NB4 (cell line): Measurements from ENCODE around the gene ALOX12B.
A peak's percentile ranks its signal among the peaks of the same experiment; 100 is the strongest.
"Not testable (repeated sequence)": the region's sequence is repeated elsewhere in the genome, so short reads cannot be mapped to it uniquely, and the experiment has no call there.

Experiments
- DNase-seq: peaks from one replicate; pipeline ENCODE4 v3.0.0; 2010; ENCODE audit warnings: low read depth
- H3K4me3 ChIP-seq: one replicate; pipeline ENCODE4 v1.5.1; 2011; ENCODE audit warnings: mild to moderate bottlenecking, low read depth, low read length, moderate library complexity
- CTCF ChIP-seq: IDR thresholded peaks from one replicate; pipeline ENCODE4 v1.5.1; 2012; ENCODE audit warnings: low read depth, low read length
- MYC ChIP-seq: IDR thresholded peaks from 2 replicates; pipeline ENCODE4 v1.6.1; 2011; ENCODE audit warnings: low read depth, low read length
- POLR2A ChIP-seq: IDR thresholded peaks from 2 replicates; pipeline ENCODE4 v1.6.1; 2011; ENCODE audit warnings: mild to moderate bottlenecking; ENCODE audit not compliant: insufficient read length; ENCODE audit errors: extremely low read depth
- TF ChIP-seq, protein P1 (sequence below): IDR thresholded peaks from 2 replicates; pipeline ENCODE4 v1.6.1; 2011; ENCODE audit warnings: low read depth, low read length

Gene ALOX12B

DNA sequence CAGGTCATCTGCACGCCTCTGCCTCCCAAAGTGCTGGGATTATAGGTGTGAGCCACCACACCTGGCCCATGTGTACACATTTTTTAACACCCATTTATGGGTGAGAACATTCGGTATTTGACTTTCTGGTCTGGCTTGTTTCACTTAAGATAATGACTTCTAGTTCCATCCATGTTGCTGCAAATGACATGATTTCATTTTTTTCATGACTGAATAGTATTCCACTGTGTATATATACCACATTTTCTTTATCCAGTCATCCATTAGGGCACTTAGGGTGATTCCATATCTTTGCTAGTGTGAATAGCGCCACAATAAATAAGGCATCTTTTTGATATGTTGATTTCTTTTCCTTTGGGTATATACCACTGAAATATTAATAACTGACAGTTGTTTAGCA, 5.6 kb downstream of the ALOX12B start:
- TF ChIP-seq POLR2A (no peak), MYC (no peak), CTCF (no peak)
- TF ChIP-seq, protein P1, sequence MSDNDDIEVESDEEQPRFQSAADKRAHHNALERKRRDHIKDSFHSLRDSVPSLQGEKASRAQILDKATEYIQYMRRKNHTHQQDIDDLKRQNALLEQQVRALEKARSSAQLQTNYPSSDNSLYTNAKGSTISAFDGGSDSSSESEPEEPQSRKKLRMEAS, result no peak
- H3K4me3 ChIP-seq, result no peak overlapping the region
- DNase-seq, result no peak

GRCh38 chr17:8080799-8081219, 6.7 kb downstream of the ALOX12B start:
- TF ChIP-seq, protein P1, result no peak
- no peak for TF ChIP-seq CTCF
- TF ChIP-seq MYC, result no peak
- no peak for TF ChIP-seq POLR2A
- DNase-seq, result no peak
- H3K4me3 ChIP-seq, result no peak overlapping the region

DNA sequence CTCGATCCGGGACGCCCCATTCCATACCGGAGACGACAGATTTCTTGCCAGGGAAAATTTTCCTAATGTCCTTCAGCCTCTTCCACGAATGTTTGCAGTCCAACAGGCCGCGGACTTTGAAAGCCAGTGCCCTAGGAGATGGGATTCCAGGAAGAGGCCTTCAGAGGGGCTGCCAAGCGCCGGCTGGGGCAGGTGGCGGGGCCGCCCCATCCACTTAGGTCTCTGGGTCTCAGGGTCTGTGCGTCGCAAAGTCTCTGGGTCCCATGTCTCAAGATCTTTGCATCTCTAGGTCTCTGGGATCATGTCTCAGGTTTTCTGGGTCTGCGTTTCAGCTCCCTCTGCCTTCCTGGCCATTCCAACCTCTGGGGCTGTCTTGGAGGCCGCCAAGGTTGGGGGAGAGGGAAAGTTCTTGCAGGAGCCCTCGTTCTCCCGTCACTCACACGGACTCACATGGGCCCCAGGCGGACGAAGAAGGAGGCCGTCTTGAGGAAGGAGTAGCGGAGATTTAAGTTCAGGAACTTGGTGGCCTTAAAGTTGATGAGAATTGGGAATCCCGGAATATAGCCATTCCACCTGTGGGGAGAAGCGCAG, 7.2 kb downstream of the ALOX12B start:
- no peak overlapping the region for H3K4me3 ChIP-seq
- no peak for DNase-seq
- TF ChIP-seq CTCF, result no peak
- TF ChIP-seq, protein P1, result no peak
- TF ChIP-seq POLR2A, result no peak
- TF ChIP-seq MYC, result no peak

DNA sequence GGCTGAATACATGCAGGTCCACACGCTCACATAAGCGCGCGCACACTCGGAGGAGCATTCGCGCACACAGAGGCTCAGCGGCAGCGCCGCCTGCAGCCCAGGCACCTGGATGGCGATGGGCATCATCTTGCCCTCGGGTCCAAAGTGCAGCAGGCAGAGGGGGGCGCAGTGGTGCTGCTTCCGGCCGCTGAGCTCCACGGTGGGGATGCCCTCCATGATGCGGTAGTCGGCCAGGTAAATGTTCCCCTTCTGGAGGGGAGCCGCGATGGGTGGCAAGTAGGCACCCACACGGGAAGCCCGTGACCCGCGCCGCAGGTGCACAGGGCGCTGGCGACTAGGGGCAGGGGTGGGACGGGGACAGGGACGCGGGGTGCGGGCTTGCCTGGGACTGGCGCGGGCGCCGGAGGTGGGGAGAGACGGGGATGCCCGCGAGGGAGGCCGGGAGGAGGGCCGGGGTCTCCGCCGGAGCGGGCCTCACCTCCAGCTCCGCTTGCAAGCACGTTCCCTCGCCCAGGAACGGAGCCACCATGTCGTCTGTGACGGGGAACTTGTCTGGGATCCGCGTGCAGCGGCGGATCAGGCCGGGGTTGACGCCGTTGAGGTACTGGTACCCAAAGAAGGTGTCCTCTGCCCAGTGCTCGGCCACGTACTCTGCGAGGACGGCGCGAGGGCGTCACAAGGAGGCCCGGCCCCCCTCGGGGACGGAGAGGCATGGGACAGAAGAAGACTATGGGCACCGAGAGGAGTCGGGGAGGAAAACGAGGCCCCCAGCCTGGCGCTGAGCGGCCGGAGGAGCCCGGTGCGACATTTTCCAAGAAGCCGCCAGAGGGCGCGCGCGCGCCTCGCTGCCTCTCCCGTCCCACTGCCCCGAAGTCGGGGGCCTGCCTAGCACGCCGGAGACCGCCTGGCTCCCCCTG, 8.0 kb downstream of the ALOX12B start:
- no peak overlapping the region for H3K4me3 ChIP-seq
- TF ChIP-seq, protein P1, result no peak
- peak; percentile 65 for TF ChIP-seq CTCF
- TF ChIP-seq MYC, result no peak
- no peak for TF ChIP-seq POLR2A
- peak; percentile 65 for DNase-seq

DNA sequence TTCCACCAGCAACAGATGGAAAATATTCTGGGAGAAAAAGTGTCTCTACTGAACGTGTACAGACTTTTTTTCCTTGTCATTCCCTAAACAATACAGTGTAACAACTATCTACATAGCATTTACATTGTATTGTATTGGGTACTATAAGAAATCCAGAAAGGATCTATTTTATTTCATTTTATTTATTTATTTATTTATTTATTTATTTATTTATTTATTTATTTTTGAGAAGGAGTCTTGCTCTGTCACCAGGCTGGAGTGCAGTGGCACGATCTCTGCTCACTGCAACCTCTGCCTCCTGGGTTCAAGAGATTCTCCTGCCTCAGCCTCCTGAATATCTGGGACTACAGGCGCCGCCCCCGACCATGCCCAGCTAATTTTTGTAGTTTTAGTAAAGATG, 9.6 kb downstream of the ALOX12B start:
- DNase-seq, H3K4me3 ChIP-seq: not testable (repeated sequence)

- H3K4me3 ChIP-seq, result no peak overlapping the region
- TF ChIP-seq CTCF (no peak), MYC (no peak), POLR2A (no peak)
- TF ChIP-seq, protein P1, result no peak
- DNase-seq, result no peak
Observed at GRCh38 chr17:8076502-8077266, 10.8 kb downstream of the ALOX12B start.
